Large intestine (tissue), 3 donors: ENCODE data around the gene LAMB1. TPM values are rescaled to one million over a fixed set of nuclear protein-coding genes. Genes with fewer than 3 reads are reported as not detected.

Source experiments
- DNase-seq, 2 donors: peaks; one replicate each; pipeline versions ENCODE4 v3.0.0 to v3.0.0-alpha.2; 2013
- H3K27ac ChIP-seq: one replicate; pipeline ENCODE4 v1.5.1; 2013; ENCODE audit warnings: low read length
- H3K27me3 ChIP-seq: 2 replicates; pipeline ENCODE4 v1.6.1; 2013; ENCODE audit warnings: low read length; ENCODE audit not compliant: control insufficient read depth, insufficient read depth
- H3K36me3 ChIP-seq: 2 replicates; pipeline ENCODE4 v1.6.1; 2013; ENCODE audit warnings: low read length; ENCODE audit not compliant: control insufficient read depth, insufficient read depth
- H3K4me1 ChIP-seq: one replicate; pipeline ENCODE4 v1.6.1; 2013; ENCODE audit warnings: low read length; ENCODE audit not compliant: control insufficient read depth, insufficient read depth
- H3K4me3 ChIP-seq: one replicate; pipeline ENCODE4 v1.5.1; 2013; ENCODE audit warnings: low read length
- H3K9me3 ChIP-seq: one replicate; pipeline ENCODE4 v1.6.1; 2013; ENCODE audit warnings: mild to moderate bottlenecking, low read depth, low read length, moderate library complexity; ENCODE audit not compliant: control insufficient read depth
- WGBS: methylation state at CpG from one replicate; pipeline ENCODE4 v1.1.5; 2013; ENCODE audit warnings: low lambda C conversion rate; ENCODE audit not compliant: insufficient coverage; 5-methylcytosine and 5-hydroxymethylcytosine counted together
- polyA plus RNA-seq: library from polyadenylated mRNA; unstranded; fragments of 120-200 nt; gene quantifications from one replicate; pipeline ENCODE4 v1.2.1, GENCODE V29; 2013

LAMB1 gene
- polyA plus RNA-seq, 1 donor = 271 TPM

DNA sequence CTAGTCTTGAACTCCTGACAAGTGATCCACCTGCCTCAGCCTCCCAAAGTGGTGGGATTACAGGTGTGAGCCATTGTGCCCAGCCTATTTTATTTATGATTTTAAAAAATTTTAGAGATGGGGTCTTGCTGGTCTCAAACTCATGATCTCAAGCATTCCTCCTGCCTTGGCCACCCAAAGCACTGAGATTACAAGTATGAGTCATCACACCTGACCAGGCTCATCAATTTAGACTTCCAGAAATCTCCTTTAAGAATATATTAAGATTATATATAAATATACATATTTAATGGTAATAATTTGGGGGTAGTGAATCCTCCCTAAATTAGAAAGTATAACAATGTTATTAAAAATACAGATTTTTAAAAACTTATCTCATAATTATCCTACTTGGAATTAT is 29.1 kb downstream of the LAMB1 start:
- no peak for DNase-seq
- Histone ChIP-seq H3K27ac (no peak overlapping the region), H3K4me1 (no peaks in the 10 kb centered on the region), H3K36me3 (peaks cover 82% of the 10 kb centered on the region), H3K9me3 (no peaks in the 10 kb centered on the region), H3K27me3 (no peaks in the 10 kb centered on the region), H3K4me3 (no peak overlapping the region)

DNA sequence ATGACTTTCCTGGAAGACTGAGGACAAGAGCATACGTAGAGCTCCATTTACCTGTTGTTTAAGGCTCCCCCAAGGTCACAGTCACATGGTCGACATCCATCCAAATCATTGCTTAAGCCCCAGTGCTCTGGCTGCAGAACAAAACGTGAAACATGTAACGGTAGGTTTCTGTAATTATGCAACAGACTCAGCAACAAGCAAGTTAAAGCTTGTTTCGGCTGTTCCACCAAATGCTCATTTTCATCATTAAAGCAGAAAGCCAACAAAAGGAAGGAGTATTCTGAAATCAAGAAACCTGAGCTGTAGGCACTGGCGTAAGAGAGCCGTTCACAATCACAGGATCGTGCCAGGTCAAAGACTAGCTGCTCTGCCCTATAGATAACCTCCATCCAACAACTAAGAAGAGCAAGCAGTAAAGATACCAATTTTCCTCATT is 30.0 kb downstream of the LAMB1 start:
- no peak for DNase-seq
- no peaks in the 10 kb centered on the region for H3K9me3 ChIP-seq
- WGBS = 89% methylated on average over 3 of the region's 8 CpGs
- peaks cover 83% of the 10 kb centered on the region for H3K36me3 ChIP-seq
- no peak overlapping the region for H3K27ac ChIP-seq
- H3K4me3 ChIP-seq = no peak overlapping the region
- no peaks in the 10 kb centered on the region for H3K27me3 ChIP-seq
- H3K4me1 ChIP-seq = no peaks in the 10 kb centered on the region

DNA sequence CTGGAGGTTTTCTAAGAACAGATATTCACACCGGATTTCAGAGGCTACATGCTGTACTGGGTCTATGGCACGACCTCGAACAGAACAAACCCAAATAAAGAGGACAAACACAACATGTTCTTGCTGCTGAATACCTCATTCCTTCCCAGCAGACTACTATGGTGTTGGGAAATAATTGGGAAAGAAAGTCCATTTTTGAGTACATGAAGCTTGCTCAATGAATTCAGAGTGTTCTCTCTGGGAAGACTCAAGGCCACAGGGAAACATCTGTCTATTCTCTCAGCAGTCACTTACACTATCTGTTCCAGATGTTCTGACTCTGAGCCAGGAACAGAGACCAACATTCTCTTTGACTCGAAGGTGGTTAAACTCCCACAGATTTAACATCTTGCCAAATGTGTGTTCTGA is 30.9 kb downstream of the LAMB1 start:
- H3K4me1 ChIP-seq = no peaks in the 10 kb centered on the region
- H3K9me3 ChIP-seq = no peaks in the 10 kb centered on the region
- no peaks in the 10 kb centered on the region for H3K27me3 ChIP-seq
- DNase-seq = peak in 1 of 2 donors; percentile 22
- H3K27ac ChIP-seq = no peak overlapping the region
- peaks cover 78% of the 10 kb centered on the region for H3K36me3 ChIP-seq
- WGBS = no CpG with 5 or more reads among the region's 4 CpGs
- no peak overlapping the region for H3K4me3 ChIP-seq

DNA sequence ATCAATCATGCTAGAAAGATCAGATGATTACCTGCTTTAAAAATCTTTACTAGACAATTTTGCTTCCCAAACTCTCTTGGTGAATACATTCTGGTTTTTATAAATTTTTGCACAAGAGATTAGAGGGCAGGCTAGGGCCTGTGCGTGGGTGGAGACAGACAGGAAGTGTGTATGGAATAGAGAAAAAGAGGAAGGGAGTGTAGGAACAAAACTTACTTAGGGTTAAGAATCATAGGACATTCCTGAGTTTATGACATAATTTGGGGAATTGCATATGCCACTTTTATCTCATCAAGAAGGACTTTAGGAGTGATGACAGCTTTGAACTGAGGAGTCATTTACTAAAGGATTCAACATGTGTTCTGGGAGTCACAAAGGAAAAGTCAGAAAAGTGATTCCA is 31.3 kb downstream of the LAMB1 start:
- H3K36me3 ChIP-seq = peaks cover 78% of the 10 kb centered on the region
- H3K27ac ChIP-seq = no peak overlapping the region
- no peaks in the 10 kb centered on the region for H3K4me1 ChIP-seq
- H3K4me3 ChIP-seq = no peak overlapping the region
- WGBS = 100% methylated on average over 1 of the region's 1 CpG
- H3K27me3 ChIP-seq = no peaks in the 10 kb centered on the region
- DNase-seq = no peak
- no peaks in the 10 kb centered on the region for H3K9me3 ChIP-seq

DNA sequence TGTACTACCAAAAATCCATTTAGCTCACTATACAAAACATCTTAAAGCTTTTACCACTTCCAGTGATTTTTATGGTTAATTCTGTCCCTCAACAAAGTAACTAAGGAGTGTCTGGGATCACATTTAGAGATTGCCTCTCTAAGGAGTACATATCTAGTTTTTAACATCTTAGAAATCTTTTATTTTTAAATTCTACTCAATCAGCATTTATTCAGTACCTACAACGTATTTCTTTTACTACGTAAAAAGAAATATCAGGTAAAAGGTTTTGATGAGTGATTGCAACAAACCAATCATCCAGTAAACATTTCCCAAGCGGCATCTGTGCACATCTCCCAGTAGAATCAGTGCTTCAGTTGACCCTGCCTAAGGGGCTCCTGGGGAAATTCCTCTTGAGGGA is 31.9 kb downstream of the LAMB1 start:
- H3K36me3 ChIP-seq = peaks cover 78% of the 10 kb centered on the region
- no peaks in the 10 kb centered on the region for H3K9me3 ChIP-seq
- H3K27me3 ChIP-seq = no peaks in the 10 kb centered on the region
- no peak overlapping the region for H3K27ac ChIP-seq
- H3K4me1 ChIP-seq = no peaks in the 10 kb centered on the region
- no peak for DNase-seq
- no peak overlapping the region for H3K4me3 ChIP-seq
- WGBS = 100% methylated on average over 2 of the region's 3 CpGs

DNA sequence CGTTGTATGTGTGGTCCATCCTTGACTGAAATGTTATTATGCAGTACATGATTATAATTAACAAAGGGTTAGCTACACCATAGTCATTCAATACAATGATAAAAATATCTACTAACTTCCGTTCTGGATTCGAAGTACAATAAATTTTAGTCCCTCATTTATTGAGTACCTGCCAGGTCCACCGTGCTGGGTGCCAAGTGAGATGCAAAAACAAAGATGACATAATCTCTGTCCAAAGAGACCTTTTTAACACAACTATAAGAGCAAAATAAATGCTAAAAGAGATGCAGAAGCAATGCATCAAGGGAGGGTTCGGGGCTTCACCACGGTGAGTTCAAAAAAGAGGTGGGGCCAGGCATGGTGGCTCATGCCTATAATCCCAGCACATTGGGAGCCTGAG is 33.1 kb downstream of the LAMB1 start:
- no CpG with 5 or more reads among the region's 6 CpGs for WGBS
- H3K4me3 ChIP-seq = no peak overlapping the region
- no peaks in the 10 kb centered on the region for H3K4me1 ChIP-seq
- H3K27me3 ChIP-seq = no peaks in the 10 kb centered on the region
- H3K27ac ChIP-seq = no peak overlapping the region
- peaks cover 72% of the 10 kb centered on the region for H3K36me3 ChIP-seq
- no peak for DNase-seq
- no peaks in the 10 kb centered on the region for H3K9me3 ChIP-seq

DNA sequence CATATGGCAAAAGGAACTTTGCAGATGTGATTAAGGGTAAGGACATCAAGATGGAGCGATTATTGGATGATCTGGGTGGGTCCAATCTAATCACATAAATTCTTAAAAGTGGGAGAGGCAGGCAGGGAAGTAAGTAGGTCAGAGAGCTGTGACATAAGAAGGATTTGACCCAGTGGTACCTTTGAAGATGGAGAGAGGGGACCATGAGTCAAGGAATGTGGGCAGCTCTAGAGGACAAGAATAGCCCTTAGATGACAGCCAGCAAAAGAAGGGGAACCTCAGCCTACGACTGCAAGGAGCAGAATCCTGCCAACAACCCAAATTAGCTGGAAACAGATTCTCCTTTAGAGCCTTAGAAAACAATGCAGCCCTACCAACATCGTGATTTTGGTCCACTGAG is 34.5 kb downstream of the LAMB1 start:
- Histone ChIP-seq H3K4me1 (no peaks in the 10 kb centered on the region), H3K4me3 (no peak overlapping the region), H3K9me3 (no peaks in the 10 kb centered on the region), H3K36me3 (peaks cover 74% of the 10 kb centered on the region), H3K27me3 (no peaks in the 10 kb centered on the region), H3K27ac (no peak overlapping the region)
- no peak for DNase-seq
- WGBS = 100% methylated on average over 1 of the region's 3 CpGs

DNA sequence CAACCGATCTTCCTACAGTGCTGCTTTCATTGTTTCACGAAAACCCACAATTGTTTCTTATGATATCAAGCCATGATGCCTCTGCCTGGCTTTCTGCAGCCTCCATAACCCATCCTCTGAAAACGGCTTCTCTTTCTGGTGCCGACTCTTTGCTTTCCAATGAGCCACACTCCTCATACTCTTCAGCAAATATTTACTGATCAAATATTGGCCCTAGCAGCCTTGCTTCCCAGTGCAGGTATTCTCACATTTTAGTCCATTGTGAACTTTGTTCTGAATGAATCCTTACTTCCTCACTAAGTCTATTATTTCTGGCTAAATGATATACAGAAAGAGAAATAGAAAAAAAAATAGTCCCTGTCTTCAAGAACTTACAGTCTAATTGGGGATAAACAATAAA is 35.5 kb downstream of the LAMB1 start:
- no peaks in the 10 kb centered on the region for H3K4me1 ChIP-seq
- H3K27me3 ChIP-seq = no peaks in the 10 kb centered on the region
- no peak overlapping the region for H3K27ac ChIP-seq
- H3K36me3 ChIP-seq = peaks cover 74% of the 10 kb centered on the region
- H3K4me3 ChIP-seq = no peak overlapping the region
- WGBS = 34% methylated on average over 3 of the region's 4 CpGs
- no peak for DNase-seq
- no peaks in the 10 kb centered on the region for H3K9me3 ChIP-seq

DNA sequence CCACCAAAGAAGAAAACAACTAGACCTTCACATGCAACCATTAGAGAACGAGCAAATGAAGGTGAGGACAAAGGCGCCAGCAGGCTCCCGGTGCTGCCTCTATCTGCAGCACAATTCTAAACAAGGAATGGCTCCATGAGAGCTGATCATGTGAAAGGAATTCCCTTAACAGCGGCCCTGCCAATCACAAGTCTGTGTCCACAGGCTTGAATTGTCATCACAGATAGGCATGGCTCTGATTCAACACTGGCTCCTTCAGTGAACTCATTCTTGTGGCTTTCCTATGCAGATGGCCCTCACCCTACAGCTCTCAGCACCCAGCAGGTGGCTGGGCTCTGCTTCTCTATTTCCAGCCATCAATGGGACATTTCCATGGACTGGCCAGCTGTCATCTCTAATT is 36.2 kb downstream of the LAMB1 start:
- no peaks in the 10 kb centered on the region for H3K9me3 ChIP-seq
- H3K27ac ChIP-seq = no peak overlapping the region
- DNase-seq = no peak
- H3K27me3 ChIP-seq = no peaks in the 10 kb centered on the region
- H3K4me3 ChIP-seq = no peak overlapping the region
- peaks cover 74% of the 10 kb centered on the region for H3K36me3 ChIP-seq
- no CpG with 5 or more reads among the region's 4 CpGs for WGBS
- no peaks in the 10 kb centered on the region for H3K4me1 ChIP-seq

DNA sequence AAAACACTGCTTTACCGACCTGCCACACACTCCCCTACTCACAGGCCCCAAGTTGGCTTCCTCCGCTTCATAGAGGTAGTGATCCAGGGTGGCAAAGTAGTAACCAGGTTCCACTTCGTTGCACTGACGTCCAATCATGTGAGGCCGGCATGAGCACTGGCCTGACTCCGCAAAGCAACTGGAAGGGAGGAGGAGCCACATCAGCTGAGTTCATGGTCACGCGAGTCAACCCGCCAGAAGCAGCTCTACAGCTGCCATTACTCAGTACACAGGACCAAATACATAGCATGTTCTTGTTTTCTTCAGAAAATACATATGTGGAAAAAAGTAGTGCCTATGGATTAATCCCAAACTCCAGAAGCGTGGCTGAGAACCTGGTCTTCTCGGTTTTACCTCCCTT is 38.5 kb downstream of the LAMB1 start:
- Histone ChIP-seq H3K4me3 (no peak overlapping the region), H3K4me1 (no peaks in the 10 kb centered on the region), H3K9me3 (no peaks in the 10 kb centered on the region), H3K27ac (no peak overlapping the region), H3K36me3 (peaks cover 80% of the 10 kb centered on the region), H3K27me3 (no peaks in the 10 kb centered on the region)
- 100% methylated on average over 2 of the region's 11 CpGs for WGBS
- DNase-seq = no peak

DNA sequence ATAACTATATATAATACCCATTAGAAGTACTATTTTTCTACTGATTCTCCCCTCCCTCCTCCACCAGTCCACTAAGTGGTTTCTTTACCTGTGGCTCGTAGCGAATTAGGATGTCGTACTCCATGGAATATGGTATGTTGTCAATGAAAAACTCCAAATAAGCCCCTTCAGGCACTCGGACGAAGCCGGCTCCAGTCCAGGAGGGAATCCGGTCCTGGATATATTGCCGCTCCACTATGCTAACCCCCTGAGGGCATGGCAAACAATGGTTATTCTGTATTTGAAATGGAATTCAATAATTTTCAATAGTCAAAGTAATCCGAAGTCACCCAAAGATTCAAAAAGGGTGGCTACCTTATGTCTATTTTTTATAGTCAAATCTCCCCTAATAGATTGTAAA is 40.1 kb downstream of the LAMB1 start:
- H3K9me3 ChIP-seq = no peaks in the 10 kb centered on the region
- no peak overlapping the region for H3K4me3 ChIP-seq
- H3K27me3 ChIP-seq = no peaks in the 10 kb centered on the region
- H3K27ac ChIP-seq = no peak overlapping the region
- no peaks in the 10 kb centered on the region for H3K4me1 ChIP-seq
- no peak for DNase-seq
- WGBS = 92% methylated on average over 4 of the region's 9 CpGs
- peaks cover 85% of the 10 kb centered on the region for H3K36me3 ChIP-seq
